Aorta (tissue), 5 donors: ENCODE measurements around the gene EPHB4. TPM values are rescaled to one million over a fixed set of nuclear protein-coding genes. Genes with fewer than 3 reads are reported as not detected.

Source experiments
- ATAC-seq: fragments of 200-7000 bp; cut with Tn5 transposase; one replicate; pipeline ENCODE4 v1.9.1; 2022; ENCODE audit warnings: moderate library complexity; ENCODE audit not compliant: low FRiP score
- DNase-seq, 2 donors: peaks; one replicate each; pipeline ENCODE4 v3.0.0-alpha.2; 2020
- H3K27ac ChIP-seq, 2 donors: one replicate each; pipeline ENCODE4 v1.5.1; 2013; ENCODE audit warnings: low read length in 2 of 2, mild to moderate bottlenecking in 2 of 2, moderate library complexity in 2 of 2, control low read depth in 1 of 2, inconsistent platforms in 1 of 2, low read depth in 1 of 2
- H3K27me3 ChIP-seq, 2 donors: one replicate each; pipeline ENCODE4 v1.6.1; 2013; ENCODE audit warnings: control low read depth in 1 of 2, low read length in 1 of 2, mild to moderate bottlenecking in 1 of 2, moderate library complexity in 1 of 2; ENCODE audit not compliant: insufficient read depth in 2 of 2, control insufficient read depth in 1 of 2
- H3K36me3 ChIP-seq, 2 donors: one replicate each; pipeline ENCODE4 v1.6.1; 2013; ENCODE audit warnings: control low read depth in 1 of 2, low read length in 1 of 2, mild to moderate bottlenecking in 1 of 2; ENCODE audit not compliant: insufficient read depth in 2 of 2, control insufficient read depth in 1 of 2
- H3K4me1 ChIP-seq, 2 donors: one replicate each; pipeline ENCODE4 v1.6.1; 2013; ENCODE audit warnings: low read length in 2 of 2, control low read depth in 1 of 2, mild to moderate bottlenecking in 1 of 2, moderate library complexity in 1 of 2; ENCODE audit not compliant: insufficient read depth in 2 of 2, control insufficient read depth in 1 of 2
- H3K4me3 ChIP-seq, 2 donors: one replicate each; pipeline ENCODE4 v1.5.1; 2013; ENCODE audit warnings: low read length in 2 of 2, control low read depth in 1 of 2, mild to moderate bottlenecking in 1 of 2
- H3K9me3 ChIP-seq: one replicate; pipeline ENCODE4 v1.6.1; 2013; ENCODE audit warnings: mild to moderate bottlenecking, low read length; ENCODE audit not compliant: control insufficient read depth
- WGBS, 2 donors: extraction: QIAGEN DNeasy Blood & Tissue Kit; methylation state at CpG; one replicate each; pipeline ENCODE4 v1.1.7; 2013; 5-methylcytosine and 5-hydroxymethylcytosine counted together
- intact Hi-C, 2 donors: fragments of 100-400 bp; cut with DNase I; formaldehyde crosslinking; loops; one replicate each; pipeline versions ENCODE4 v1.14.2 to v1.15.0; 2022
- polyA plus RNA-seq, 2 donors: library from polyadenylated mRNA; stranded (reverse); fragments of 200-250 nt; gene quantifications; one replicate each; pipeline ENCODE4 v1.2.3, GENCODE V29; 2013
- total RNA-seq, 2 donors: library from RNA; stranded (reverse); fragmentation: NEBNext Ultra II Directional; extraction: Animal tissue kit (Norgen Biotek cat#: 25700); gene quantifications; one replicate each; pipeline ENCODE4 v1.2.1, GENCODE V29; 2021
- donor health status: healthy with polysubstance abuse.
- donor health status: Bipolar disorder and iron deficiency.
- donor health status: DM: no; HTN: no; CAD: no.
- donor health status: DM: no; HTN: no; CAD: no.
- donor health status: DM: yes; HTN: yes; CAD: no.

EPHB4 gene
- total and polyA plus RNA-seq, 4 donors, result 4.3 to 71.6 (median 24.7) TPM

DNA sequence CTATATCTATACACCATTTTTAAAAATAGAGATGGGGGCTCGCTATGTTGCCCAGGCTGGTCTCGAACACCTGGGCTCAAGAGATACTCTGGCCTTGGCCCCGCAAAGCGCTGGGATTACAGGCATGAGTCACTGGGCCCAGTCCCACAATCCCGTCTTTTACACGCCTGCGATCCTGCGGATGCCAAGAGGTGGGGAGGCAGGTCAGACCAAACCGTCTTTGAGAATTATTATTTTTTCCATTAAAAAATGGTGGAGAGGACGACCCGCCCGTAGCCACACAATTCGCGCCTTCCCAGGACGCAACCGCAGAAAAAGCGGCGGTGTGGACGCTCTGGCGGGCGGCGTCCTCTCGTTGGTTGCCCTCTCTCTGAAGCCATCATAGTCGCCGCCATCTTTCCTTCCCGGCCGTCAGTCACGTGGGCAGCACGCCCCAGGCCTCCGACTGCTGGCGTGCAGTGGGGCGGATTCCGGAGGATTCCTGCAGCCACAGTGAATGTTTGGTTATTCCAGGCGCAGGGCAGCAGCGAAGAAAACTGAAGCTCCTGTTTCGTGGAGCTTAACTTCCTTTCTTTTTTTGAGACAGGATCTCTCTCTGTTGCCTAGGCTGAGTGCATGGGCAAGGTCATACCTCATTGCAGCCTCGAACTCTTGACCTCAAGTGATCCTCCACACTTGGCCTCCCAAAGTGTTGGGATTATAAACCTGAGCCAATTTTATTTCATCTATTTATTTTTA lies 9.9 kb upstream of the EPHB4 start:
- H3K9me3 ChIP-seq, result no peaks in the 10 kb centered on the region
- no peaks in the 10 kb centered on the region for H3K4me1 ChIP-seq
- intact Hi-C loops, result no loop called here
- DNase-seq (peak; percentile 96), ATAC-seq (peak; percentile 95)
- H3K36me3 ChIP-seq, result no peaks in the 10 kb centered on the region
- peak overlapping the region in 1 of 2 donors; percentile 25 for H3K4me3 ChIP-seq
- peak overlapping the region in 1 of 2 donors; percentile 49 for H3K27ac ChIP-seq
- WGBS, 2 donors, result 2 to 3% methylated on average over 37 of the region's 37 CpGs
- no peaks in the 10 kb centered on the region for H3K27me3 ChIP-seq

DNA sequence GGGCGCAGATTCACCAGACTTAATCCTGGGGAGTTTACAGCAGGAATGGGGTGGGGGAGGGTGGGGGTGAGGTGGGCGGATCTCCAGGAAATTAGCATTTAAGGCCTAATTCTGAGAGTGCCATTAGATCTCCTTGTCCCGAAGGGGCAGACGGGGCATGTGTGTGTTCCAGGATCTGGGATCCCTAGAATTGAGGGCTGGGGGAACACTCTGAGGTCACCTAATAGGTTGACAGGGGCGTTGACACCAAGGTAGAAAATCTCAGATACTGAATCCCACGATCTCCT lies 9.4 kb upstream of the EPHB4 start:
- Histone ChIP-seq H3K36me3 (no peaks in the 10 kb centered on the region), H3K27ac (no peak overlapping the region), H3K9me3 (no peaks in the 10 kb centered on the region), H3K27me3 (no peaks in the 10 kb centered on the region), H3K4me3 (peak overlapping the region in 1 of 2 donors; percentile 25), H3K4me1 (no peaks in the 10 kb centered on the region)
- intact Hi-C loops, result no loop called here
- DNase-seq (no peak), ATAC-seq (no peak)
- WGBS, 2 donors, result 33 to 42% methylated on average over 6 of the region's 6 CpGs

DNA sequence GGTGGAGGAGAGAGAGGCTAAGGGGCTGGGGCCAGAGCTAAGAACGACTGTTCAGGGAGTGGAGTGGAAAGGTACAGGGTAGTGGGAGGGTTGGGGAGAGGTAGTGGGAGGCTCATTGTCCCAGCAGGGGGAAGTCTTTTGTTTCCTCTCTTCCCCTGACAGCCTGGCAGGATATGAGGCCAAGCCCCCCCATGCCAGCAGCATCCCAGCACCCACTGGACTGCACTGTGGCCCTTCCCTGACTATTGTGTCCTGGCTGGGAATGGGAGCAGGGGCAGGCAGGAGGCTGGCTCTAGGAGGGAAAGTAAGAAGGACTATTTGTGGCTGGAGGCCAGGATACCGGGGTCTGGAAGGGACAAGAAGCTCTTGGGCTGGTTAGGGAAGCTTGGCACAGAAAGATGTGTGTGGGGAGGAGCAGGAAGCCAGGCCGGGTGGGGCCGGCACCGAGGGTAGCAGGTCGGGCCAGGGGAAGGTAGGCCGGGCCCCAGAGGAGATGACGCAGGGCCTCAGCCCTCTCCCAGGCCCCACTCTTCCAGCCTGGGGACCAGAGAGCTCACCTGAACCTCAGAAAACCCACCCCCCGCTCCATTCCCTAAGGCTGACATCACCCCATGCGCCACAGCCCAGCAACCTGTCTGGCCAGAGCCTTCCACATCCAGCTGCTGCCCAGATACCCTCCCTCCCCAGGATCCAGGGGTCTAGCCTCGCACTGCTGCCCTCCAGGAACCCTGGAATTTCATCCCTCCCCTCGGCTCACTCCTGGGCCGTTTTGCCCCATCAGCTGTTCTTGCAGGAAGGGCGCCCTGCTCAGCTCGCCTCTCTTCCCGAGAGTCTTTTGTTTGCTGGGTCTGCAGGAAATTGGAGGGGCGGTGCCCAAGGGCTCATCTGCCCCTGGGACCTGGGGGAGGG lies 8.8 kb upstream of the EPHB4 start:
- no peak for DNase-seq
- Histone ChIP-seq H3K4me3 (no peak overlapping the region), H3K4me1 (no peaks in the 10 kb centered on the region), H3K36me3 (no peaks in the 10 kb centered on the region), H3K9me3 (no peaks in the 10 kb centered on the region), H3K27me3 (no peaks in the 10 kb centered on the region), H3K27ac (no peak overlapping the region)
- ATAC-seq, result peak; percentile 66
- intact Hi-C loops, result no loop called here
- 58 to 64% methylated on average over 13 to 17 of the region's 17 CpGs for WGBS, 2 donors

DNA sequence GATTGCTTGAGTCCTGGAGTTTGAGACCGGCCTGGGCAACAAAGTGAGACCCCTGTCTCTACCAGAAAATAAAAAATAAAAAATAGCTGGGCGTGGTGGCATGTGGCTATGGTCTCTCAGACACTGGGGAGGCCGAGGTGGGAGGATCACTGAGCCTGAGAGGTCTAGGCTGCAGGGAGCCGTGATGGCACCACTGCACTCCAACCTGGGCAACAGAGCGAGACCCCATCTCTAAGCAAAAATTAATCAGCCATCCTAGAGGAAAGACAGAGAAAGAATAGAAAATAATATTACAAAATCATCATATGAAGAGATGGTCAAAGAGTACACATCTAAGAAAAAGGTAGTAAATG lies 4.9 kb upstream of the EPHB4 start:
- Histone ChIP-seq H3K27ac (no peak overlapping the region), H3K4me1 (no peaks in the 10 kb centered on the region), H3K27me3 (no peaks in the 10 kb centered on the region), H3K4me3 (no peak overlapping the region), H3K36me3 (no peaks in the 10 kb centered on the region), H3K9me3 (no peaks in the 10 kb centered on the region)
- DNase-seq, result no peak
- intact Hi-C loops, result no loop called here
- ATAC-seq, result no peak
- WGBS, 2 donors, result 87 to 93% methylated on average over 5 of the region's 5 CpGs

DNA sequence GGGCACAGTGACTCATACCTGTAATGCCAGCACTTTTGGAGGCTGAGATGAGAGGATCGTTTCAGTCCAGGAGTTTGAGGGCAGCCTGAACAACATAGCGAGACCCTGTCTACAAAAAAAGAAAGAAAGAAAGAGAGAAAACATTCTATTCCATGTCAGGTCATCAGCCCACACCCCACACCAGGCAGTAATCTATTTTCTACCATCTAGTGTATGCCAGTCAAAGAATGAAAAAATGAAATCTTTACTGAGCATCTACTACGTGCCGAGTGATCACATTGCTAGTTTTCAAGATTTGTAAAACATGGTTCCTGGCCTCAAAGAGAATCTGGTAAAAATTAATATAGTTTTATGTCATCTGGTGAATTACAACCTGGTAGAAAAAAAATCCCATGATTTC lies 3.1 kb upstream of the EPHB4 start:
- no peaks in the 10 kb centered on the region for H3K27me3 ChIP-seq
- WGBS, 2 donors, result 74 to 79% methylated on average over 4 of the region's 4 CpGs
- ATAC-seq (no peak), DNase-seq (no peak)
- no peak overlapping the region for H3K4me3 ChIP-seq
- intact Hi-C loops, result no loop called here
- no peaks in the 10 kb centered on the region for H3K4me1 ChIP-seq
- no peak overlapping the region for H3K27ac ChIP-seq
- no peaks in the 10 kb centered on the region for H3K36me3 ChIP-seq
- H3K9me3 ChIP-seq, result no peaks in the 10 kb centered on the region

DNA sequence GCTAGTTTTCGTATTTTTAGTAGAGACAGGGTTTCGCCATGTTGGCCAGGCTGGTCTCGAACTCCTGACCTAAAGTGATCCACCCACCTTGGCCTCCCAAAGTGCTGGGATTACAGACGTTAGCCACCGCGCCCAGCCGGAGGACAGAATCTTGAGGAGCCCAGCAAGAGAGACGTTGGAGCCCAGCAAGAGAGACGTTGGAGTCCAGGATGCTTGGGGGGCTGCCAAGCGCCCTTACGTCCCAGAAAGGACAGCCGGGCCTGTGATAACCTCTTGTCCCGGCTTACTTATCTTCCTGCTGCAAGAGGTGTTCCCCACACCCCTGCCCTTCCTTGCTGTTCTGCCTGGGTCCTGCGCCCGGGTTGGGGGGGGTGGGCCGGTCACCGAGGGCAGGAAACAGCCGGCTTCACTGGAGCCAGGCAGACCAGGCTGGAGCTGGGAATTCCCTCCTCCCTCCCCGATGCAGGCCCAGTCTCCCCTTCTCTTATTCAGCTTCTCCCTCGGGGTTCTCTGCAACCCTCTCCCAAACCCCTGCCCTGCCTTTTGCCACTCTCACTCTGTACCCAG lies 1.9 kb upstream of the EPHB4 start:
- Histone ChIP-seq H3K27ac (no peak overlapping the region), H3K4me3 (no peak overlapping the region), H3K27me3 (no peaks in the 10 kb centered on the region), H3K36me3 (no peaks in the 10 kb centered on the region), H3K9me3 (no peaks in the 10 kb centered on the region), H3K4me1 (no peaks in the 10 kb centered on the region)
- ATAC-seq (peak; percentile 23), DNase-seq (peak in 1 of 2 donors; percentile 45)
- intact Hi-C loops, result no loop called here
- 48 to 55% methylated on average over 18 to 20 of the region's 20 CpGs for WGBS, 2 donors

DNA sequence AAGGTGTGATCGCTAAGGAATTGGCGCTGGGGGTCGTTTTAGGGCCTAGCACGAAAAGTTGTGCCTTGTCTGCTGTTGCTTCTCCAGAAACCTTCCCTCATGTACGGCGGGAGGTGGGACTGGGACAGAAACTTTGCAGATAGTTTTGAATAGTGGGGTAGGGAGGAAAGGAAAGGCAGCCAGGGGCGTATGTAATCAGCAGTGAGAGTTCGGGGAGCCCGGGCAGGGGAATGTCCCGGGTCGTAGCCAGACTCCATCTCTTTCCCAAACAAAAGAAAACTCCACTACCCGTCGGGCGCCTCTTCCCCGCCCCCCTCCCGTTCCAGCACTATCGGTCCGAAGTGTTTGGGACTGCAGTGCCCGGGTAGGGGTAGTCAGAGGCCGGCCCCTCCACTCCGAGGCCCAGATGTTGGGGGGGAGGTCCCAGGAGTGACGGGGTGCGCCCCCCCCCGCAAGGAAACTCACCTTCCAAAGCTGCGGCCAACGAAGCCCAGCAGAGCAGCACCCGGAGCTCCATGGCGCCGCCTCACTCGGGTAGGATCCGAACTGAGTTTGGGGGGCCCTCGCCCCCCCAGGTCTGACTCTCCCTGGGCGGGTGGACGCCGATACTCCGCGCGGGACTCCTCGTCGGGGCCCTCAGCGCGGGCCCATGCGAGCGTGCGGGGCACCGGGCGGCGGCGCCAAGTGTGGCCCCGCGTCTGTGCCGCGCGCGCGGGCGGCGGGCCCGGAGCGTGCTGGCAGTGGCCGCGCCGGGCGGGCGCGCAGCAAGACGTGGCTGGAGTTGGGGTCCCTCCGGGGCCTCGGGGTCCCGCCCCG lies 601 bp downstream of the EPHB4 start:
- Histone ChIP-seq H3K4me3 (peak overlapping the region; percentile 42 to 53), H3K4me1 (no peaks in the 10 kb centered on the region), H3K9me3 (no peaks in the 10 kb centered on the region), H3K27ac (no peak overlapping the region), H3K27me3 (no peaks in the 10 kb centered on the region), H3K36me3 (no peaks in the 10 kb centered on the region)
- intact Hi-C loops, result no loop called here
- peak; percentile 1 for ATAC-seq
- no peak for DNase-seq
- WGBS, 2 donors, result 1% methylated on average over 64 to 71 of the region's 71 CpGs

DNA sequence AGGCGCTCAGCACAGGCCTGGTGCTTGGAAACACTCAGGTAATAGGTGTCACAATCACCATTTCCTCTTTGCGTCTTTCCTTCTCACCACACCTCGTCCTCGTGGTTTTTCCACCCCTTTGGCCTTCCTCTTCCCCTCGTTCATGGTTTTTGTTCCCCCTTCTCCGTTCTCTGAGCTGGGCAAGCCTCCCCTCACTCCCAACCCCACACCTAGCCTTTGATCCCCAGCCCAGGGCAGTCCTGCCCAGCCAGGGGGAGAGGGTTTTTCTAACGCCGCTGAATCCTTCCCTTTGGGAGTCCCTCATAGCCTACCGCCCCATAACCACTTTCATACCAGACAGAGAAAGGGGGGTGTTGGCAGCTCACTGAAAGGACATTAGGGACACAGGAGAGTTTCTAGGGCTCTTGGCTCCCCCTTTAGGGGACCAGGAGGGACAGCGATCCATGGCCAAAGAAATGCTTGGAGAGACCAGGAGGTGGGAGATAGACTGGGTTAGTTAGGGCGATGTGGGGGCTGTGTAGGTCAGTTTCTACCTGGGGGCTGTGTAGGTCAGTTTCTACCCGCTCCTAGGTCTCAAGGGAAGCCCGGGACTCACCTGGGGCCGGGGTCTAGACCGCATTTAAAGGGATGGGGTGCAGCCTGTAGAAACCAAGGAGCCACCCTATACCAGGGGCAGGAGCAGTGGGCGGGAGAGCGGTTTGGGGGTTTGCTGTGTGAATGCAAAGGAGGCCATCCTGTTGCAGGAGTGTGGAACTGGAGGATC lies 1.4 kb downstream of the EPHB4 start:
- 22 to 31% methylated on average over 17 of the region's 17 CpGs for WGBS, 2 donors
- Histone ChIP-seq H3K27me3 (no peaks in the 10 kb centered on the region), H3K27ac (no peak overlapping the region), H3K9me3 (no peaks in the 10 kb centered on the region), H3K4me3 (no peak overlapping the region), H3K4me1 (no peaks in the 10 kb centered on the region), H3K36me3 (no peaks in the 10 kb centered on the region)
- ATAC-seq, result no peak
- DNase-seq, result no peak
- intact Hi-C loops, result no loop called here
